NOMO-1 treated with dmso at 0.1 percent for 144 hours (cell line): Measurements from ENCODE around the gene ARL16.
"Not testable (repeated sequence)": the region's sequence is repeated elsewhere in the genome, so short reads cannot be mapped to it uniquely, and the experiment has no call there.

ENCODE experiments used
- DNase-seq: peaks from one replicate; lab custom pipeline; 2025; ENCODE audit not compliant: unreplicated experiment; lab: John Stamatoyannopoulos, UW

The ARL16 gene

GRCh38 chr17:81696218-81696941 is 12.8 kb upstream of the ARL16 start:
- no peak for DNase-seq

- DNase-seq = no peak
Measured at GRCh38 chr17:81695801-81696200, 12.2 kb upstream of the ARL16 start.

- DNase-seq = no peak
Measured at GRCh38 chr17:81695211-81695610, 11.6 kb upstream of the ARL16 start.

GRCh38 chr17:81694810-81695209 is 11.2 kb upstream of the ARL16 start:
- no peak for DNase-seq

- no peak for DNase-seq
Measured at GRCh38 chr17:81693509-81694210, 10.1 kb upstream of the ARL16 start.

GRCh38 chr17:81691608-81692007 is 8.0 kb upstream of the ARL16 start:
- no peak for DNase-seq

GRCh38 chr17:81691196-81691595 is 7.6 kb upstream of the ARL16 start:
- no peak for DNase-seq

GRCh38 chr17:81690549-81690948 is 7.0 kb upstream of the ARL16 start:
- no peak for DNase-seq

GRCh38 chr17:81690066-81690465 is 6.5 kb upstream of the ARL16 start:
- DNase-seq = no peak

GRCh38 chr17:81688616-81689015 is 5.0 kb upstream of the ARL16 start:
- DNase-seq = no peak

GRCh38 chr17:81687770-81688541 is 4.4 kb upstream of the ARL16 start:
- no peak for DNase-seq

GRCh38 chr17:81686614-81687013 is 3.0 kb upstream of the ARL16 start:
- no peak for DNase-seq

- DNase-seq = no peak
Measured at GRCh38 chr17:81685108-81685507, 1.5 kb upstream of the ARL16 start.

- DNase-seq = no peak
Measured at GRCh38 chr17:81684442-81684911, 880 bp upstream of the ARL16 start.

- DNase-seq = no peak
Measured at GRCh38 chr17:81683208-81683583, 401 bp downstream of the ARL16 start.

GRCh38 chr17:81682565-81683207 is 911 bp downstream of the ARL16 start:
- DNase-seq = no peak

GRCh38 chr17:81681672-81682071 is 1.9 kb downstream of the ARL16 start:
- no peak for DNase-seq

- DNase-seq = no peak
Measured at GRCh38 chr17:81680150-81680549, 3.4 kb downstream of the ARL16 start.

GRCh38 chr17:81676906-81677305 is 6.7 kb downstream of the ARL16 start:
- no peak for DNase-seq

GRCh38 chr17:81675515-81676221 is 7.9 kb downstream of the ARL16 start:
- not testable (repeated sequence) for DNase-seq
